GM12878 (cell line): ENCODE data around the gene EPHA5. TPM values are rescaled to one million over a fixed set of nuclear protein-coding genes. Genes with fewer than 3 reads are reported as not detected.

Experiments used
- ATAC-seq: fragments of 200-7000 bp; cut with Tn5 transposase; 3 replicates; pipeline ENCODE4 v1.9.1; 2020; ENCODE audit warnings: mild to moderate bottlenecking, moderate library complexity
- BruUV-seq: library from RNA; stranded (reverse); fragments of 400-500 nt; replicated peaks from 2 replicates; lab custom pipeline; 2021; lab: Mats Ljungman, UMichigan
- CTCF ChIA-PET: fragments of 300-600 bp; sonication (Branson Sonifier 250); formaldehyde crosslinking; extraction: SDS; loops from one replicate; lab custom pipeline; 2021; ENCODE audit warnings: inconsistent platforms; lab: Yijun Ruan, JAX
- POLR2A ChIA-PET: fragments of 350-600 bp; formaldehyde crosslinking; extraction: SDS; loops from one replicate; lab custom pipeline; 2021; ENCODE audit warnings: inconsistent platforms; lab: Charles Lee
- RAD21 ChIA-PET: fragments of 300-600 bp; sonication (Branson Sonifier 250); formaldehyde crosslinking; loops from one replicate; lab custom pipeline; 2023; ENCODE audit warnings: antibody characterized with exemption; ENCODE audit not compliant: unreplicated experiment; lab: Charles Lee
- SMC1A ChIA-PET: fragments of 300-600 bp; sonication (Branson Sonifier 250); formaldehyde crosslinking; loops from one replicate; lab custom pipeline; 2023; ENCODE audit not compliant: unreplicated experiment, uncharacterized antibody; lab: Charles Lee
- DNase-seq: peaks from one replicate; pipeline ENCODE4 v3.0.0-alpha.2; 2011; ENCODE audit warnings: low read depth, low spot score
- FAIRE-seq: peaks from 3 replicates; lab custom pipeline; 2011; peaks lifted over from hg19 to GRCh38; lab: Jason Lieb, UNC
- H2AFZ ChIP-seq: 2 replicates; pipeline ENCODE4 v1.6.0; 2011; ENCODE audit warnings: low read depth, low read length, control low read depth; ENCODE audit not compliant: control insufficient read depth
- H3K27ac ChIP-seq: 2 replicates; pipeline ENCODE4 v1.5.1; 2011; ENCODE audit warnings: control low read depth; ENCODE audit not compliant: control insufficient read depth, insufficient read depth
- H3K27me3 ChIP-seq, 2 experiments: replicated peaks in 1 of 2; 2 replicates each; pipeline versions ENCODE4 v1.6.0 to v1.6.1; 2011; ENCODE audit warnings: low read length in 1 of 2; ENCODE audit not compliant: control insufficient read depth in 2 of 2, insufficient read depth in 2 of 2
- H3K36me3 ChIP-seq, 2 experiments: 2 replicates each; pipeline ENCODE4 v1.5.1; 2011; ENCODE audit warnings: low read length in 1 of 2; ENCODE audit not compliant: control insufficient read depth in 2 of 2, insufficient read depth in 2 of 2
- H3K4me1 ChIP-seq: 2 replicates; pipeline ENCODE4 v1.6.1; 2011; ENCODE audit warnings: mild to moderate bottlenecking, low read length, moderate library complexity, mixed read lengths; ENCODE audit not compliant: control insufficient read depth, insufficient read depth
- H3K4me2 ChIP-seq: 2 replicates; pipeline ENCODE4 v1.6.0; 2011; ENCODE audit warnings: control low read depth; ENCODE audit not compliant: control insufficient read depth, insufficient read depth
- H3K4me3 ChIP-seq: fragments of 200-600 bp; sonication (generic); 2 replicates; pipeline ENCODE4 v1.5.1; 2016
- H3K79me2 ChIP-seq: 2 replicates; pipeline ENCODE4 v1.6.0; 2011; ENCODE audit warnings: low read length; ENCODE audit not compliant: control insufficient read depth, insufficient read depth
- H3K9ac ChIP-seq: 2 replicates; pipeline ENCODE4 v1.8.0; 2011; ENCODE audit warnings: low read length, control low read depth, mixed read lengths; ENCODE audit not compliant: control insufficient read depth, insufficient read depth
- H3K9me3 ChIP-seq: replicated peaks from 3 replicates; pipeline ENCODE4 v1.5.1; 2011; ENCODE audit warnings: mild to moderate bottlenecking, low read length; ENCODE audit not compliant: control insufficient read depth, insufficient read depth
- H4K20me1 ChIP-seq: 2 replicates; pipeline ENCODE4 v1.6.0; 2011; ENCODE audit not compliant: control insufficient read depth, insufficient read depth
- BHLHE40 ChIP-seq, 2 experiments: fragments of 450-650 bp in 1 of 2; IDR thresholded peaks; 2 replicates each; pipeline ENCODE4 v1.6.1; 2011 to 2017; ENCODE audit warnings: low read depth in 2 of 2, borderline replicate concordance in 1 of 2, improper control_type of control experiment in 1 of 2, low read length in 1 of 2, mild to moderate bottlenecking in 1 of 2
- CHD1 ChIP-seq: IDR thresholded peaks from 2 replicates; pipeline ENCODE4 v1.6.1; 2012; ENCODE audit warnings: low read depth, low read length, improper control_type of control experiment
- NFYB ChIP-seq: IDR thresholded peaks from 2 replicates; pipeline ENCODE4 v1.6.1; 2011; ENCODE audit warnings: low read depth, mild to moderate bottlenecking, low read length, improper control_type of control experiment, moderate library complexity; ENCODE audit not compliant: insufficient read depth
- SIN3A ChIP-seq: IDR thresholded peaks from 2 replicates; pipeline ENCODE4 v1.6.1; 2012; ENCODE audit warnings: low read depth, low read length, improper control_type of control experiment
- SIX5 ChIP-seq: IDR thresholded peaks from 2 replicates; pipeline ENCODE4 v1.6.1; 2011; ENCODE audit warnings: mild to moderate bottlenecking, low read depth, low read length, moderate library complexity; ENCODE audit not compliant: severe bottlenecking
- SRF ChIP-seq, 2 experiments: IDR thresholded peaks; 2 replicates each; pipeline ENCODE4 v1.6.1; 2011; ENCODE audit warnings: low read depth in 2 of 2, low read length in 2 of 2, mild to moderate bottlenecking in 1 of 2, moderate library complexity in 1 of 2
- TCF12 ChIP-seq: IDR thresholded peaks from 2 replicates; pipeline ENCODE4 v1.6.1; 2011; ENCODE audit warnings: low read depth, mild to moderate bottlenecking, low read length
- ZNF24 ChIP-seq: fragments of 450-650 bp; IDR thresholded peaks from 2 replicates; pipeline ENCODE4 v1.6.1; 2017; ENCODE audit warnings: antibody characterized with exemption, mild to moderate bottlenecking
- WGBS: methylation state at CpG from one replicate; pipeline ENCODE4 v1.1.6; 2016; ENCODE audit warnings: low lambda C conversion rate; ENCODE audit not compliant: insufficient replicate concordance, insufficient coverage; ENCODE audit errors: missing lambda C conversion rate; 5-methylcytosine and 5-hydroxymethylcytosine counted together
- in situ Hi-C: fragments of 300-500 bp; cut with MboI; formaldehyde crosslinking; loops from 9 replicates; pipeline ENCODE4 v1.14.3; 2018; ENCODE audit warnings: mixed read lengths
- intact Hi-C: fragments of 100-400 bp; cut with micrococcal nuclease; formaldehyde crosslinking; loops from one replicate; pipeline ENCODE4 v1.14.2; 2022; ENCODE audit not compliant: unreplicated experiment
- polyA plus RNA-seq, 11 experiments: library from polyadenylated mRNA; depleted of rRNA in 4 of 11; unstranded in 6 of 11; stranded (reverse) in 5 of 11; fragments of >200 nt; fragmentation: Nextera tagmentation in 4 of 11; fragmentation: Illumina TruSeq in 1 of 11; extraction: Ambion mirVana in 4 of 11; extraction: Trizol in 1 of 11; gene quantifications; 1 replicate in 1 of 11; 2 replicates in 10 of 11; pipeline versions ENCODE4 v1.2.1 to v1.2.3, GENCODE V29; 2011 to 2016; ENCODE audit warnings: inconsistent platforms in 2 of 11, missing spikeins in 2 of 11, low read depth in 1 of 11
- total RNA-seq, 4 experiments: library from RNA; depleted of rRNA in 3 of 4; stranded (reverse); fragments of >200 nt in 3 of 4; fragmentation: Illumina TruSeq in 1 of 4; extraction: Trizol in 1 of 4; gene quantifications; 2 replicates each; pipeline versions ENCODE4 v1.2.1 to v1.2.3, GENCODE V29; 2013 to 2021
- TF ChIP-seq, protein P1 (sequence below): fragments of 450-650 bp; IDR thresholded peaks from 2 replicates; pipeline ENCODE4 v1.6.1; 2016; ENCODE audit warnings: mild to moderate bottlenecking
- TF ChIP-seq, protein P2 (sequence below): fragments of 450-650 bp; conservative IDR thresholded peaks from 2 replicates; pipeline ENCODE4 v1.6.1; 2017; ENCODE audit warnings: mild to moderate bottlenecking, moderate library complexity

Gene EPHA5
- total and polyA plus RNA-seq, 10 of the 15 experiments (the other 5 are each of a cell fraction or from before 2014, with no cell fraction given) = not detected

DNA sequence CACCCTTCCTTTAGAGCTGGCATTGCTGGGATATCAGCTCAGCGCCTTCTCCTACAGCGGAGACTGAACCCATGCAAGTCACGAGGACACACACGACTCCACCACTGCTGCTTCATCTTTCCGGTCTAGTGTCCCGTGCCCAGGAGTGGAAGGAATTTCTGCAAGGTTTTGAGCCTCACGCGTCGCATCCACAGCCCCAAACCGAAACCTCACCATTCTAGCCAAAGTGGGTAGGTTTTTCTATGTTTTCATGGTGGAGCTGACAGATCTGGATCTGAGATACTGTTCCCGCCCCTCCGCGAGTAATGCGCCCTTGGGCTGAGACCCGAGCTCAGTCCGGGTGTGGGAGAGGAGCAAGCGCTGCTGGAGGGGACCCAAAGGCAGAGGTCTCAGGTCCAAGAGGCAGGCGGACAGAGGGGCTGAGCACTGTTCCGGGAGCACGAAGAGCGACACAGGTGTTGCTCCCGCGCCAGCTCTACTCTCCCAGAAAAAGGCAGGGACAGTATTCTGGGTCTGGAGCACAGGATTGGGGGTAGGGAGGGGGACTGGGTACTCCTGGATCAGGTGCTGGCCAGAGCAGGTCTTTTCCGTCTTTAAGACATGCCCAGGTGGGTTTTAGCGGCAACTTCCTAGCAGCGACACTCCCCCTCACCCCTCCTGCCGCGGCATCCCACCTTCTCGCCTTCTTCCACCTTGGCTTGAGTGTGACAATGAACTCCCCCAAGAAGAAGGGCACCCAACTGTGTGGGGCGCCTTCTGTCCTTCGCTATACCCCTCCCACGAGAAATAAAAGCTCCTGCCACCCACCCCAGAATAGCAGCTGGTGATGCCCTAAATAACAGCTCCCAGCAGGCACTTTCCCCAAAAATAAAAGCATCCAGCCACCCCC lies 1.8 kb downstream of the EPHA5 start:
- no peaks in the 10 kb centered on the region for H4K20me1 ChIP-seq
- DNase-seq (no peak), FAIRE-seq (no peak), ATAC-seq (no peak)
- H3K9me3 ChIP-seq = no peaks in the 10 kb centered on the region
- peaks cover 0 to 9% of the 10 kb centered on the region in 2 experiments; a peak in 2 of 4 replicates for H3K27me3 ChIP-seq
- intact Hi-C loops = no loop called here
- 35% methylated on average over 32 of the region's 32 CpGs for WGBS
- in situ Hi-C loops = no loop called here
- H3K36me3 ChIP-seq = no peaks in the 10 kb centered on the region
- no peak overlapping the region for H3K4me2 ChIP-seq
- no peaks in the 10 kb centered on the region for H3K79me2 ChIP-seq
- H3K4me3 ChIP-seq = no peak overlapping the region
- SMC1A ChIA-PET = no interaction called here
- CTCF ChIA-PET = no interaction called here
- H3K9ac ChIP-seq = no peak overlapping the region
- BruUV-seq = no TSS peak
- POLR2A ChIA-PET = no interaction called here
- no peak overlapping the region for H2AFZ ChIP-seq
- H3K27ac ChIP-seq = no peak overlapping the region
- TF ChIP-seq CHD1 (no peak), SRF (IDR thresholded peaks at IDR 0.05; ENCODE audit: low read depth in 2 of 2, low read length in 2 of 2) (no peak), NFYB (no peak), SIN3A (no peak), ZNF24 (no peak), SIX5 (no peak), TCF12 (no peak), BHLHE40 (IDR thresholded peaks at IDR 0.05; ENCODE audit: borderline replicate concordance in 1 of 2, low read depth in 2 of 2, low read length in 1 of 2) (no peak)
- TF ChIP-seq, protein P1, sequence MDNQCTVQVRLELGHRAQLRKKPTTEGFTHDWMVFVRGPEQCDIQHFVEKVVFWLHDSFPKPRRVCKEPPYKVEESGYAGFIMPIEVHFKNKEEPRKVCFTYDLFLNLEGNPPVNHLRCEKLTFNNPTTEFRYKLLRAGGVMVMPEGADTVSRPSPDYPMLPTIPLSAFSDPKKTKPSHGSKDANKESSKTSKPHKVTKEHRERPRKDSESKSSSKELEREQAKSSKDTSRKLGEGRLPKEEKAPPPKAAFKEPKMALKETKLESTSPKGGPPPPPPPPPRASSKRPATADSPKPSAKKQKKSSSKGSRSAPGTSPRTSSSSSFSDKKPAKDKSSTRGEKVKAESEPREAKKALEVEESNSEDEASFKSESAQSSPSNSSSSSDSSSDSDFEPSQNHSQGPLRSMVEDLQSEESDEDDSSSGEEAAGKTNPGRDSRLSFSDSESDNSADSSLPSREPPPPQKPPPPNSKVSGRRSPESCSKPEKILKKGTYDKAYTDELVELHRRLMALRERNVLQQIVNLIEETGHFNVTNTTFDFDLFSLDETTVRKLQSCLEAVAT = no peak
- TF ChIP-seq, protein P2, sequence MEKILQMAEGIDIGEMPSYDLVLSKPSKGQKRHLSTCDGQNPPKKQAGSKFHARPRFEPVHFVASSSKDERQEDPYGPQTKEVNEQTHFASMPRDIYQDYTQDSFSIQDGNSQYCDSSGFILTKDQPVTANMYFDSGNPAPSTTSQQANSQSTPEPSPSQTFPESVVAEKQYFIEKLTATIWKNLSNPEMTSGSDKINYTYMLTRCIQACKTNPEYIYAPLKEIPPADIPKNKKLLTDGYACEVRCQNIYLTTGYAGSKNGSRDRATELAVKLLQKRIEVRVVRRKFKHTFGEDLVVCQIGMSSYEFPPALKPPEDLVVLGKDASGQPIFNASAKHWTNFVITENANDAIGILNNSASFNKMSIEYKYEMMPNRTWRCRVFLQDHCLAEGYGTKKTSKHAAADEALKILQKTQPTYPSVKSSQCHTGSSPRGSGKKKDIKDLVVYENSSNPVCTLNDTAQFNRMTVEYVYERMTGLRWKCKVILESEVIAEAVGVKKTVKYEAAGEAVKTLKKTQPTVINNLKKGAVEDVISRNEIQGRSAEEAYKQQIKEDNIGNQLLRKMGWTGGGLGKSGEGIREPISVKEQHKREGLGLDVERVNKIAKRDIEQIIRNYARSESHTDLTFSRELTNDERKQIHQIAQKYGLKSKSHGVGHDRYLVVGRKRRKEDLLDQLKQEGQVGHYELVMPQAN = no peak
- RAD21 ChIA-PET = no interaction called here
- H3K4me1 ChIP-seq = no peaks in the 10 kb centered on the region
